Fibroblast of mammary gland (primary cell): Measurements from ENCODE around the gene TBCEL.

Experiments used
- DNase-seq: peaks from one replicate; pipeline ENCODE4 v3.0.0-alpha.2; 2010; ENCODE audit warnings: low read depth
- H3K4me3 ChIP-seq: 2 replicates; pipeline ENCODE4 v1.5.1; 2011; ENCODE audit warnings: low read depth, mild to moderate bottlenecking, low read length, moderate library complexity; ENCODE audit not compliant: control insufficient read depth
- TF ChIP-seq, protein P1 (sequence below): conservative IDR thresholded peaks from 2 replicates; pipeline ENCODE4 v1.5.1; 2011; ENCODE audit warnings: low read depth, low read length, inconsistent platforms; ENCODE audit not compliant: control insufficient read depth, insufficient read depth

Gene TBCEL

DNA sequence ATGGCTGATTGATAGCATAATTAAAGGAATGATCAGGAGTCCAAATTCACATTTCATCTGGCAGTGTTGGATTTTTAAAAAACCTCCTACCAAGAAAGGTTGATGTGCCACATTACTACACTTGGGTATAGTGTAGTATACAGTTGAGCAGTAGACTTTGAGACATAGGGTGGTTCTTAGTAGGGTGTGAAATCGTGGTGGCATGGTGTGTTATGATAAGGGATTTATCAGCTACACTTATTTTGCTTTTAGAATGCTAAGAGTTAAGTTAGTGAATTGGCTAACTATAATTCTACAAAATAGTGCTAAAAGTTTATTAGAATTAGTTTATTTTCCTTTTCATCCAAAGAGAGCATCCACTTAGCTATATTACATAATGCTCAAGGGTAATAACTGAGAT lies 13.1 kb downstream of the TBCEL start:
- TF ChIP-seq, protein P1, sequence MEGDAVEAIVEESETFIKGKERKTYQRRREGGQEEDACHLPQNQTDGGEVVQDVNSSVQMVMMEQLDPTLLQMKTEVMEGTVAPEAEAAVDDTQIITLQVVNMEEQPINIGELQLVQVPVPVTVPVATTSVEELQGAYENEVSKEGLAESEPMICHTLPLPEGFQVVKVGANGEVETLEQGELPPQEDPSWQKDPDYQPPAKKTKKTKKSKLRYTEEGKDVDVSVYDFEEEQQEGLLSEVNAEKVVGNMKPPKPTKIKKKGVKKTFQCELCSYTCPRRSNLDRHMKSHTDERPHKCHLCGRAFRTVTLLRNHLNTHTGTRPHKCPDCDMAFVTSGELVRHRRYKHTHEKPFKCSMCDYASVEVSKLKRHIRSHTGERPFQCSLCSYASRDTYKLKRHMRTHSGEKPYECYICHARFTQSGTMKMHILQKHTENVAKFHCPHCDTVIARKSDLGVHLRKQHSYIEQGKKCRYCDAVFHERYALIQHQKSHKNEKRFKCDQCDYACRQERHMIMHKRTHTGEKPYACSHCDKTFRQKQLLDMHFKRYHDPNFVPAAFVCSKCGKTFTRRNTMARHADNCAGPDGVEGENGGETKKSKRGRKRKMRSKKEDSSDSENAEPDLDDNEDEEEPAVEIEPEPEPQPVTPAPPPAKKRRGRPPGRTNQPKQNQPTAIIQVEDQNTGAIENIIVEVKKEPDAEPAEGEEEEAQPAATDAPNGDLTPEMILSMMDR, result no peak
- H3K4me3 ChIP-seq, result no peak overlapping the region
- DNase-seq, result no peak

DNA sequence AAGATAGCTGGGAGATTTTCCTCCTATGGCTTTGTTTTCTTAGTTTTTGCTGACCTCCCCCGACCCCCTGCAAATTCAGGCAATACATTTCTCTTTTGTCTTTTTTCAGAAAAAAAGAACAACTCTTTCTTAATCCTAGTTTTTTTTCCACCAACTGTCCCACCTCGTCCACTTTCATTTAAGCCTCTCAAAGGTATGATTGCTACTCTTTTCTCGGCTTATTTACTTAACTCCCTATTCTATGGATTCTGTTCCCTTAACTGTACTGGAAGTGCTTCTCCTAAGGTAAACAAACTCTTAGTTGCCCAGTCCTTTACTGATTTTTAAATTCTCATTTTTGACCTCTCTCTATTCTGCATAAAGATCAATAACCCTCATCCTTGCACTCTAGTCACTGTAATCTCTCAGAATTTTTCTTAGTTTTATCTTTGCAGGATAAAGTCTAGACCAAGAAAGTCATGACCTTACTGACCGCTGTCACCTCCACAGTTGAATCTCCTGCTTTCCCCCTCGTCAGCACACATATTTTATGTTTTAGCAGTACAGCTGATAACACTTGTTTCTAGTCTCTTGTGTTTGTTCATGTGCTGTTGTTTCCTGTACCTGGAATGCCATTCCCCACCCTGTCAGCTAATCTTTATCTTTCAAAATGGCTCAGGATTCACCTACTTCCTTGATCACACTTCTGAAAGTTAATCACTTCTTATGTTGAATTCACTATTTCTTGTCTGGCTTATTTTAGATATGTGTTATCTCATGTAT lies 14.9 kb downstream of the TBCEL start:
- no peak overlapping the region for H3K4me3 ChIP-seq

DNA sequence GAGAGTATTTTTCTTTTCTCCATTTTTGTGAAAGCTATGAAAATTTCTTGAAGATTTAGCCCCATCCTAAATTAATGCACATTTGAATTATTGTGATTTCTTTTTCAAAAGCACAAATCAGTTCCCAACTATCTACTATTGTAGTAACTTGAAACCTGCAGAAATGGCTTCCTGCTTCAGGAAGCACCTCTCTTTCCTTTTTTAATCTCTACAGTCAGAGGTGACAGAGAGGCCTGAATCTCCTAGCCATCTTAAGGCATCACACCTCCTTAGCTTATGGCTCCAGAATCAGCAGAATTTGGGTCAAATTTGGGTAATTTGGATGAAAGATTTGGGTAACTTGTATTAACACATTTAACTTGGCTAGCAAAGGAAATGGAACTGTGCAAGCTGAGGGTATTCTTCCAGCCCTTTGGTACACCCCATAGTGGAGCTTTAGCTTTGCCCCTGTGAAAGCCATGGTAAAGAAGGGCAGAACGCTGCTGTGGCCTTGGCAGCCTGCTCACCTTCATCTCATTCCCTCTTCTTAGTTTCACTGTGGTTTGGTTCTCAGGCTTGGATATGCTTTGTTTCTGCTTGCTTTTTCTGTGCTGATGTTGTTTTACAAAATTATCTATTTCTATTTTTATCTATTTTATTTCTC lies 16.2 kb downstream of the TBCEL start:
- DNase-seq, result no peak
- no peak overlapping the region for H3K4me3 ChIP-seq
- TF ChIP-seq, protein P1, result no peak

More for the DNA sequence above, 14.9 kb downstream of the TBCEL start:
- no peak for DNase-seq
- TF ChIP-seq, protein P1, result no peak

DNA sequence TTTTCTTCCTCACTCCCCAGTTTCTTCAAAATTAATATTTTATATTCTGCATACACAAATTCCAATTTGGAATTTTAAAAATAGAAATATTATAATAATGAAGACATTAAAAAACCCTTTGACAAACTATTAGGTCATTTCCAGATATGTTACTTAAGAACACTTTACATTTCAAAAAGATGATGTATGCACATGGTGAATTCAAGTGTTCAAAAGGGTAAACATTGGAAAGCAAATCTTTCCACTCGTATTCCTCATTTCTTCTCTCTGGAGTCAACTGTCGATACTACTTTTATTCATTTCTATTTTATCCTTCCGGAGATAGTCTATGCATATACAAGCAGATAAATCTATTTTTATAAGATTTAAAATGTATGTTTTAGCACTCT lies 16.7 kb downstream of the TBCEL start:
- TF ChIP-seq, protein P1, result no peak
- no peak overlapping the region for H3K4me3 ChIP-seq
- no peak for DNase-seq

DNA sequence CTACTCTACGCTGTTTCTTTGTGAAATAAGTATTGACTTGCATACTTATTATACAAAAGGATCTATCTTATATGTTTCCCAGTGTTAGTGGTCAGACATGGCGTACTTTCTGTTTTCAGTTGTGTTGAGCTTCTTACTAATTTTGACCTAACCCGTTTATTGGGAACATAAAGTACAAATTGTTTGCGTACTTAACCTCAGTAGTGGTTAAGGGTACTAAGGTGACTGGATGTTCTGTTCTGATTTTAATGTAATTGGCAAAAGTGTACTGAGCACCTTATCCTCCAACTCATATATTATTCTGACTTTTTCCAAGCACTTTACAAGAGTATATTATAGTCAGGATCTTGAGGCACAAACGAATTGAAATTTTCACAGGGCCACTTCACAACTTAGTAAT lies 17.2 kb downstream of the TBCEL start:
- TF ChIP-seq, protein P1, result no peak
- DNase-seq, result no peak
- H3K4me3 ChIP-seq, result no peak overlapping the region

DNA sequence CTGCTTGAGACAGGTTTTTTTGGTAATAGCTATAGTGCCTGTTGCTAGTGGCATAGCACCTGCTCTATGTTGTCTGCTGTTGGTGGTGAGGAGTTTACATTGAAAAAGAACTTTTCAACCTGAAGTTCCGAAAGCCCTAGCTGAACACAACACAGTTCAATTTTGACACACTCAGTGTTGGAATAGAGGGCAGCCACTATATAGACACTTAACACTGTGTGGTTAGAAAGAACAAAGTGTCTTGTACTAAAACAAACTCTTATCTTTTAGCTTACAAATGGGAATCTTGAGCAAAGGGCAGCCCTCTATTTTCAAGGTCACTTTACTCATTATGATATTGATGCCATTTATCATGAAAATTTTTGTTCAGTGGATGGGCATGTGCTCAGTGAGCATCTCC lies 18.4 kb downstream of the TBCEL start:
- TF ChIP-seq, protein P1, result no peak
- DNase-seq, result no peak
- H3K4me3 ChIP-seq, result no peak overlapping the region
